Neural progenitor cell (in vitro differentiated cells): ENCODE results near the gene CCDC3.

ENCODE experiments used
- EZH2 ChIP-seq: fragments of 200-600 bp; sonication (generic); IDR thresholded peaks from 2 replicates; pipeline ENCODE4 v1.6.1; 2017; ENCODE audit warnings: antibody characterized with exemption, mild to moderate bottlenecking, moderate library complexity
- EZH2phosphoT487 ChIP-seq: fragments of 200-600 bp; sonication (generic); IDR thresholded peaks from 2 replicates; pipeline ENCODE4 v1.6.1; 2017; ENCODE audit warnings: antibody characterized with exemption
- TF ChIP-seq, protein P1 (sequence below): fragments of 200-600 bp; sonication (generic); IDR thresholded peaks from 2 replicates; pipeline ENCODE4 v1.5.1; 2017; ENCODE audit warnings: antibody characterized with exemption, mild to moderate bottlenecking

DNA sequence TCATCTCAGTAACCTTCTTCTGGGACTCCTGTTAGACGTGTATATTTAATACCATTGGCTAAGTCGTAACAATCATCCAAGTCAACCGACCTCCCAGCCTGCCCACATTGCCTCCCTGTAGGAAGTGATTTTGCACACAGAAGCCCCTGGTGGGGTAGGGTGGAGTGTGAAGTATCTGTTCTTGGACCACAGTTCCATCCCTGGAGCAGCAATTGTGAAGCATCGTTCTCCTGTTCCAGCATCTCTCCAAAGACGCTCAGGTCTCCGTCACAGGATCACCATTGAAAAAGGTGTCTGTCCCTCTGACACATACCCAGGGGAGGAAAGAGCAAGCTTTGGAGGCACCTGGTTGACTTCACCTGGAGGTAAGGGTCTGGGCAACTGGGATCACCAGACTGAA, 72.9 kb downstream of the CCDC3 start:
- TF ChIP-seq, protein P1, sequence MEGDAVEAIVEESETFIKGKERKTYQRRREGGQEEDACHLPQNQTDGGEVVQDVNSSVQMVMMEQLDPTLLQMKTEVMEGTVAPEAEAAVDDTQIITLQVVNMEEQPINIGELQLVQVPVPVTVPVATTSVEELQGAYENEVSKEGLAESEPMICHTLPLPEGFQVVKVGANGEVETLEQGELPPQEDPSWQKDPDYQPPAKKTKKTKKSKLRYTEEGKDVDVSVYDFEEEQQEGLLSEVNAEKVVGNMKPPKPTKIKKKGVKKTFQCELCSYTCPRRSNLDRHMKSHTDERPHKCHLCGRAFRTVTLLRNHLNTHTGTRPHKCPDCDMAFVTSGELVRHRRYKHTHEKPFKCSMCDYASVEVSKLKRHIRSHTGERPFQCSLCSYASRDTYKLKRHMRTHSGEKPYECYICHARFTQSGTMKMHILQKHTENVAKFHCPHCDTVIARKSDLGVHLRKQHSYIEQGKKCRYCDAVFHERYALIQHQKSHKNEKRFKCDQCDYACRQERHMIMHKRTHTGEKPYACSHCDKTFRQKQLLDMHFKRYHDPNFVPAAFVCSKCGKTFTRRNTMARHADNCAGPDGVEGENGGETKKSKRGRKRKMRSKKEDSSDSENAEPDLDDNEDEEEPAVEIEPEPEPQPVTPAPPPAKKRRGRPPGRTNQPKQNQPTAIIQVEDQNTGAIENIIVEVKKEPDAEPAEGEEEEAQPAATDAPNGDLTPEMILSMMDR, result no peak
- no peak for TF ChIP-seq EZH2
- TF ChIP-seq EZH2phosphoT487, result no peak
